H1 (cell line): ENCODE measurements around the gene URAD. TPM values are rescaled to one million over a fixed set of nuclear protein-coding genes. Genes with fewer than 3 reads are reported as not detected.

ENCODE experiments used
- BCL11A ChIP-seq, 2 experiments: IDR thresholded peaks; one replicate each; pipeline ENCODE4 v1.6.1; 2011; ENCODE audit warnings: low read depth in 2 of 2, low read length in 2 of 2, mild to moderate bottlenecking in 2 of 2
- CEBPB ChIP-seq: IDR thresholded peaks from 2 replicates; pipeline ENCODE4 v1.6.1; 2012; ENCODE audit warnings: low read depth, low read length
- GABPA ChIP-seq: IDR thresholded peaks from 2 replicates; pipeline ENCODE4 v1.6.1; 2011; ENCODE audit warnings: mild to moderate bottlenecking, low read length, moderate library complexity, borderline replicate concordance; ENCODE audit not compliant: insufficient read depth
- KDM4A ChIP-seq: IDR thresholded peaks from one replicate; pipeline ENCODE4 v1.7.1; 2012; ENCODE audit warnings: low read depth, mild to moderate bottlenecking, moderate library complexity, low read length, inconsistent platforms; ENCODE audit not compliant: severe bottlenecking
- RAD21 ChIP-seq, 2 experiments: IDR thresholded peaks in 1 of 2; conservative IDR thresholded peaks in 1 of 2; 2 replicates each; pipeline ENCODE4 v1.6.1; 2011; ENCODE audit warnings: low read depth in 2 of 2, low read length in 2 of 2, improper control_type of control experiment in 1 of 2, inconsistent platforms in 1 of 2, mild to moderate bottlenecking in 1 of 2, moderate library complexity in 1 of 2
- TAF7 ChIP-seq: optimal IDR thresholded peaks from 2 replicates; pipeline ENCODE3; 2011; ENCODE audit warnings: low read depth, mild to moderate bottlenecking, inconsistent platforms, low read length, moderate library complexity, borderline replicate concordance
- USF2 ChIP-seq: IDR thresholded peaks from 2 replicates; pipeline ENCODE4 v1.6.1; 2011; ENCODE audit warnings: low read length, improper control_type of control experiment
- YY1 ChIP-seq: IDR thresholded peaks from 2 replicates; pipeline ENCODE4 v1.6.1; 2011; ENCODE audit warnings: low read depth, mild to moderate bottlenecking, low read length
- polyA plus RNA-seq, 7 experiments: library from polyadenylated mRNA; depleted of rRNA in 3 of 7; stranded (reverse) in 5 of 7; unstranded in 2 of 7; fragments of >200 nt in 5 of 7; fragments of 200-250 nt in 2 of 7; gene quantifications; 1 replicate in 5 of 7; 2 replicates in 1 of 7; 4 replicates in 1 of 7; pipeline versions ENCODE4 v1.2.1 to v1.2.3, GENCODE V29; 2011 to 2013; ENCODE audit warnings: missing spikeins in 2 of 7, mixed read lengths in 2 of 7
- total RNA-seq: library from RNA; stranded (reverse); fragmentation: NEBNext Ultra II Directional; extraction: Animal tissue kit (Norgen Biotek cat#: 25700); gene quantifications from 2 replicates; pipeline ENCODE4 v1.2.1, GENCODE V29; 2021

URAD gene
- total and polyA plus RNA-seq, 2 of the 8 experiments (the other 6 are each of a cell fraction or from before 2014, with no cell fraction given) = not detected

- no peak for TF ChIP-seq GABPA
- no peak for TF ChIP-seq YY1
- no peak for TF ChIP-seq CEBPB
- no peak for TF ChIP-seq KDM4A
- TF ChIP-seq RAD21 (IDR thresholded peaks at IDR 0.05 in 1 of 2, conservative IDR thresholded peaks at IDR 0.05 in 1 of 2; ENCODE audit: low read depth in 2 of 2, low read length in 2 of 2) = no peak
- no peak for TF ChIP-seq TAF7
- TF ChIP-seq USF2 = no peak
- no peak for TF ChIP-seq BCL11A (IDR thresholded peaks at IDR 0.05; ENCODE audit: low read depth in 2 of 2, low read length in 2 of 2)
Measured at GRCh38 chr13:28031220-28031895, 42.9 kb upstream of the URAD start (continued).
